DOHH2 (cell line): ENCODE results near the gene RB1.

Experiments used
- EZH2phosphoT487 ChIP-seq: fragments of 200-600 bp; sonication (generic); IDR thresholded peaks from 2 replicates; pipeline ENCODE4 v1.6.1; 2017; ENCODE audit warnings: borderline replicate concordance, mild to moderate bottlenecking, antibody characterized with exemption, low read length, moderate library complexity, mixed read lengths
- TF ChIP-seq, protein P1 (sequence below): fragments of 200-600 bp; sonication (generic); IDR thresholded peaks from one replicate; pipeline ENCODE4 v1.5.1; 2014; ENCODE audit warnings: antibody characterized with exemption, mild to moderate bottlenecking, low read depth, low read length; ENCODE audit not compliant: poor library complexity, severe bottlenecking

- TF ChIP-seq, protein P1, sequence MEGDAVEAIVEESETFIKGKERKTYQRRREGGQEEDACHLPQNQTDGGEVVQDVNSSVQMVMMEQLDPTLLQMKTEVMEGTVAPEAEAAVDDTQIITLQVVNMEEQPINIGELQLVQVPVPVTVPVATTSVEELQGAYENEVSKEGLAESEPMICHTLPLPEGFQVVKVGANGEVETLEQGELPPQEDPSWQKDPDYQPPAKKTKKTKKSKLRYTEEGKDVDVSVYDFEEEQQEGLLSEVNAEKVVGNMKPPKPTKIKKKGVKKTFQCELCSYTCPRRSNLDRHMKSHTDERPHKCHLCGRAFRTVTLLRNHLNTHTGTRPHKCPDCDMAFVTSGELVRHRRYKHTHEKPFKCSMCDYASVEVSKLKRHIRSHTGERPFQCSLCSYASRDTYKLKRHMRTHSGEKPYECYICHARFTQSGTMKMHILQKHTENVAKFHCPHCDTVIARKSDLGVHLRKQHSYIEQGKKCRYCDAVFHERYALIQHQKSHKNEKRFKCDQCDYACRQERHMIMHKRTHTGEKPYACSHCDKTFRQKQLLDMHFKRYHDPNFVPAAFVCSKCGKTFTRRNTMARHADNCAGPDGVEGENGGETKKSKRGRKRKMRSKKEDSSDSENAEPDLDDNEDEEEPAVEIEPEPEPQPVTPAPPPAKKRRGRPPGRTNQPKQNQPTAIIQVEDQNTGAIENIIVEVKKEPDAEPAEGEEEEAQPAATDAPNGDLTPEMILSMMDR, result no peak
- TF ChIP-seq EZH2phosphoT487, result no peak
These were observed 30.2 kb upstream of the RB1 start for GRCh38 chr13:48273346-48273745.
